ENCODE measurements around the gene RHOG. TPM values are rescaled to one million over a fixed set of nuclear protein-coding genes. Genes with fewer than 3 reads are reported as not detected.

Gene RHOG
- total RNA-seq, 4 donors from 2014 or later = 21.7 to 146 (median 80.6) TPM

- intact Hi-C loops (cut with DNase I; ENCODE audit: low total_unique reads) = no loop called here
- TF ChIP-seq EP300 (IDR thresholded peaks at IDR 0.05; ENCODE audit: low read depth) = no peak
- no peak for TF ChIP-seq POLR2AphosphoS5 (IDR thresholded peaks at IDR 0.05)
- no peak for TF ChIP-seq CTCF (IDR thresholded peaks at IDR 0.05)
- TF ChIP-seq POLR2A (IDR thresholded peaks at IDR 0.05) = no peak
- WGBS, 2 donors (ENCODE audit: low coverage in 1 of 2) = 60 to 64% methylated on average over 1 to 5 of the region's 5 CpGs
- peak overlapping the region; percentile 98 to 100 (median 99) for H3K27ac ChIP-seq
- in situ Hi-C loops (cut with MboI; ENCODE audit: low pct_ligation_motif_present in 1 of 4, low pct_unique_long_range_greater_than_20kb in 1 of 4, low sequenced_read_pairs in 3 of 4) = loop anchor here in 2 of 4 donors (10.0 to 25.0 kb wide), 3 partner anchors 105 to 218 kb away; no protein-coding TSS in a partner anchor
- H3K4me3 ChIP-seq = peak overlapping the region; percentile 69 to 93 (median 89)
- H3K9me3 ChIP-seq = no peaks in the 10 kb centered on the region
- H3K4me1 ChIP-seq = peaks cover 29 to 70% (median 58%) of the 10 kb centered on the region in 4 donors
- H3K27me3 ChIP-seq = no peaks in the 10 kb centered on the region
- DNase-seq = no peak
- H3K36me3 ChIP-seq = no peaks in the 10 kb centered on the region
These were observed 16.2 kb upstream of the RHOG start for GRCh38 chr11:3856856-3857553.

- TF ChIP-seq EP300 (IDR thresholded peaks at IDR 0.05; ENCODE audit: low read depth) (no peak), POLR2A (IDR thresholded peaks at IDR 0.05) (no peak), POLR2AphosphoS5 (IDR thresholded peaks at IDR 0.05) (no peak), CTCF (IDR thresholded peaks at IDR 0.05) (no peak)
These were observed 15.2 kb upstream of the RHOG start for GRCh38 chr11:3855808-3856491.

DNA sequence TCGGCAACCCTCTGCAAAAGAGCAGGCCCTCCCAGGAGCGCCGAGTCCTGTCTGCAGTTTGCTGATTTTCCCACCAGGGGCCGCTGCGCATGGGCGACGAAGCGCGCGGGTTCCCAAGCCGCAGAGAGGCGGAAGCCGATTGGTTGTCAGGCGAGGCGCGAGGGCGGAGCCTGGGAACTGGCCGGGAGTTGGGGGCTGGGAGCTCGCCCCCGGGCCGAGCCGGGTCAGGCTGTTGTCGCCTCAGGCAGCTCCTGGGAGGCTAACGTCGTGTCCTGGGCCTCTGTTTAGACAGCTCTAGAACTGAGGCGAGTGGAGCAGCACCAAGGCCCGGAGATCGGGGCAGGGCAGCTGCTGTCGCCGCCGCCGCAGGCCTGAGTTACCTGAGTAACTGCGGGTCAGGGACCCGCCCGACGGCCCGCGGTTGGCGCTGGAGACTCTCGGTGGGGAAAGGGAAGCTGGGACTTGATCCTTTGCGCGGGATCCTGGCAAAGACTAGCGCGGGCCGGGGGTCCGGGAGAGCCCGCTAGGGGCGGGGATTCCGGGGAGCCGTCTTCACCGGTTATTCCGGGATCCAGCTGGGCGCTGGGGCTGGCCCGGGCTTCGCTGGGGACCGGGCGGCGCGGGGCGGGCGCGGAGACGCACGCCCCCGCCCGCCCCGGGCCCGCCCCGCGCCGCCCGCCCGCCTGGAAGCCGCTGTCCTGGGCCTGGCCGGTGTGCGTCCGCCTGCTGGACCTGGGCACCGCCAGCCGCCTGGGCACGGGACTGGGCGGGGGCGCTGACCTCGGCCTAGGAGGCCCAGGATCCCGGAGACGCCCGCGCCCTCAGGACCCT lies 14.4 kb upstream of the RHOG start, which contains the start of gene STIM1:
TSS of gene STIM1 (plus strand) at position 688 of the 831 bp plus-strand sequence. CDS start 607 bp downstream, outside the sequence.
- whole genome bisulfite sequencing, 2 donors (ENCODE audit: low coverage in 1 of 2) = 0% methylated on average over 32 of the region's 87 CpGs; no CpG with 5 or more reads in 1 of the 2 donors
- peaks cover 29 to 52% (median 47%) of the 10 kb centered on the region in 4 donors for H3K4me1 ChIP-seq
- in situ Hi-C loops (cut with MboI; ENCODE audit: low pct_ligation_motif_present in 1 of 4, low pct_unique_long_range_greater_than_20kb in 1 of 4, low sequenced_read_pairs in 3 of 4) (loop anchor here in 3 of 4 donors (5.0 to 25.0 kb wide), 4 partner anchors 107 to 220 kb away; no protein-coding TSS in a partner anchor), intact Hi-C loops (cut with DNase I; ENCODE audit: low total_unique reads) (no loop called here)
- TF ChIP-seq CTCF (IDR thresholded peaks at IDR 0.05) = peak; percentile 96 to 100 (median 97)
- peak; percentile 83 for TF ChIP-seq POLR2A (IDR thresholded peaks at IDR 0.05)
- TF ChIP-seq POLR2AphosphoS5 (IDR thresholded peaks at IDR 0.05) = peak; percentile 84 to 90 (median 87)
- TF ChIP-seq EP300 (IDR thresholded peaks at IDR 0.05; ENCODE audit: low read depth) = no peak
- H3K27me3 ChIP-seq = no peaks in the 10 kb centered on the region
- H3K27ac ChIP-seq = peak within 1 kb of the TSS; percentile 98 to 100 (median 99)
- H3K4me3 ChIP-seq = peak within 1 kb of the TSS; percentile 75 to 93 (median 89)
- H3K9me3 ChIP-seq = no peaks in the 10 kb centered on the region
- H3K36me3 ChIP-seq = no peaks in the 10 kb centered on the region
- peak; percentile 96 for DNase-seq

More at GRCh38 chr11:3855808-3856491, 15.2 kb upstream of the RHOG start:
- H3K9me3 ChIP-seq = no peaks in the 10 kb centered on the region
- in situ Hi-C loops (cut with MboI; ENCODE audit: low pct_ligation_motif_present in 1 of 4, low pct_unique_long_range_greater_than_20kb in 1 of 4, low sequenced_read_pairs in 3 of 4) (loop anchor here in 2 of 4 donors (10.0 to 25.0 kb wide), 3 partner anchors 106 to 219 kb away; no protein-coding TSS in a partner anchor), intact Hi-C loops (cut with DNase I; ENCODE audit: low total_unique reads) (no loop called here)
- H3K4me3 ChIP-seq = peak overlapping the region; percentile 69 to 93 (median 89)
- no peaks in the 10 kb centered on the region for H3K36me3 ChIP-seq
- peak overlapping the region; percentile 98 to 100 (median 99) for H3K27ac ChIP-seq
- peaks cover 29 to 60% (median 54%) of the 10 kb centered on the region in 4 donors for H3K4me1 ChIP-seq
- H3K27me3 ChIP-seq = no peaks in the 10 kb centered on the region
- peak; percentile 57 for DNase-seq
- 1% methylated on average over 36 of the region's 40 CpGs; no CpG with 5 or more reads in 1 of the 2 donors for WGBS, 2 donors (ENCODE audit: low coverage in 1 of 2)

Measured in transverse colon (tissue), 4 donors.